ENCODE results near the gene GCN1.

The GCN1 gene

DNA sequence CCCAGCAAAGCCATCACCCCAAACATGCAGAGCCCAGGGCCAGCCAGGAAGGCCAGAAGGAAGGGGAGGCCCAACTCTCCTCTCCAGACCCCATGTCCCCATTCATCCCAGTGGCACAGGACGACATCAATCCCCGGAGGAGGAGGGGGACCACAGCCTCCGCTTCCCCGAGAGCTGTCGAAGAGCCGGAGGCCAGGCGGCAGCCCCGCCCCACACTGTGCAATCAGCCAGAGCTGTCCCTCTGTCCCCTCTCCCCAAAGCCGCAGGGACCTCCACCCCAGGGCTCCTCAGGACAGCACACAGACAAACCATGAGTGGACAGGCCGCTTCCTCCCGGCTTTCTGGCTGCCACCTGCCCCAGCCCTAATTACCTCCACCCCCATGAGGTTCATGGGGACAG, 94.8 kb downstream of the GCN1 start:
- H3K27me3 ChIP-seq (ENCODE audit: control insufficient read depth in 2 of 2, insufficient read depth in 2 of 2, low read length in 2 of 2) = no peaks in the 10 kb centered on the region
- peaks cover 2 to 7% of the 10 kb centered on the region in 2 donors for H3K4me1 ChIP-seq (ENCODE audit: control insufficient read depth in 2 of 2, insufficient read depth in 2 of 2, low read length in 2 of 2)
- peaks cover 57 to 58% of the 10 kb centered on the region in 2 donors for H3K36me3 ChIP-seq (ENCODE audit: control insufficient read depth in 2 of 2, insufficient read depth in 2 of 2, low read length in 2 of 2)
- no peaks in the 10 kb centered on the region for H3K9me3 ChIP-seq (ENCODE audit: control insufficient read depth in 2 of 2, low read length in 2 of 2)
- H3K9ac ChIP-seq (ENCODE audit: low read depth in 1 of 2, low read length in 2 of 2) = no peak overlapping the region
- H3K4me3 ChIP-seq (ENCODE audit: low read length in 2 of 2) = no peak overlapping the region
- no peak overlapping the region for H3K27ac ChIP-seq (ENCODE audit: low read depth in 2 of 2, low read length in 2 of 2)

DNA sequence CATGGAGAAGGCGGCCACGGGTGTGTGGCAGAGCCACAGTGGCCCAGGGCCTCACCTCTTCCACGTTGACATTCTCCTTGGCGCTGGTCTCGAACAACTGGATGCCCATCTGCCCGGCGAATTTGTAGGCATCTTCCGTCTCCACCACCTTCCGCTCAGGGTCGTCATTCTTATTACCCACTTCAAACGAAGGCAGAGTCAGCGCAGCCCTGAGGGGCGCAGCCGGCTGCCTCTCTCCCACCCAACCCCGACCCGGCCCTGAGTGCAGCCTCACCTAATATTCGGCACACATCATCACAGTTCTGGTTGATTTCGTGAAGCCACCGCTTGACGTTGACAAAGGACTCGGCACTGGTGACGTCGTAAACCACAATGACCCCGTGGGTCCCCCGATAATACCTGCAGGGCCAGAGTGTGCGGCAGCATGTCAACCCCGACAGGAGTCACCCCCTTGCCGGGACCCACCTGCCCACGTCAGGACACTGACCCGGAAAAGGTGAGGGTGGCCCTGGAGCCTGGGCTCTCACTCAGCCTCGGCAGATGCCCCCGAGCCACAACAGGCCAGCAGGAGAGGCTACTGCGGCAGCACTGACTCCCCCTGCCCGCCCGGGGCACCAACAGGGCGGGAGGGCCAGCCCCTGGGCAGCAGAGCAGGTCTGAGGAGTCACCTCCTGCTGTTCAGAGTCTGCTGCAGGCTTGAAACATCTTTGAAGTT, 95.6 kb downstream of the GCN1 start:
- Histone ChIP-seq H3K9ac (ENCODE audit: low read depth in 1 of 2, low read length in 2 of 2) (no peak overlapping the region), H3K36me3 (ENCODE audit: control insufficient read depth in 2 of 2, insufficient read depth in 2 of 2, low read length in 2 of 2) (peaks cover 61 to 62% of the 10 kb centered on the region in 2 donors), H3K4me1 (ENCODE audit: control insufficient read depth in 2 of 2, insufficient read depth in 2 of 2, low read length in 2 of 2) (peaks cover 2 to 7% of the 10 kb centered on the region in 2 donors)

DNA sequence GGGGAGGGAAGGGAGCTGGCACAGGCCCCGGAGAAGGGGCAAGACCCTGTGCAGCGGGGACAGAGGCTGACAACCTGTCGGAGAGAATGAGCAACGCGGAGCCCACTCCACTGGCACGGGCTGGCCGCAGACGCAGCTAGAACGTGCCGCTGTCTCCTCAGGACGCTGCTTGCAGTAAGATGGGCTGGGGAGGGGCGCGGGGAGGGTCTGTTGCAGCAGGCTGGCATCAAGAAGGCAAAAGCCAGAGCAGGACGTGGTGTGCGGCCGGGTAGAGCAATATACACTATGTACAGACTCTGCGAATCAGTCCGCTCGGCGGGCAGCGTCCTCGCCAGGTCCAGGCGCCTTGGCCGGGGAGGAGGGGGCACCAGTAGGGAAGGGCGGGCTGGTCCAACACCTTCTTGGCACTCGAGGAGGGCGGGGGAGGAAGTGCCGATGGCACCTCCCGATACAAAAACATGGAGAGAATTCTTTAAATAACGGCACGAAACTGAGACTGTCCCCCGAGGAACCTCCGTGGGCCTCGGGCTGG, 97.8 kb downstream of the GCN1 start:
- Histone ChIP-seq H3K36me3 (ENCODE audit: control insufficient read depth in 2 of 2, insufficient read depth in 2 of 2, low read length in 2 of 2) (peaks cover 50 to 51% of the 10 kb centered on the region in 2 donors), H3K4me3 (ENCODE audit: low read length in 2 of 2) (no peak overlapping the region), H3K27ac (ENCODE audit: low read depth in 2 of 2, low read length in 2 of 2) (no peak overlapping the region), H3K9ac (ENCODE audit: low read depth in 1 of 2, low read length in 2 of 2) (no peak overlapping the region), H3K27me3 (ENCODE audit: control insufficient read depth in 2 of 2, insufficient read depth in 2 of 2, low read length in 2 of 2) (no peaks in the 10 kb centered on the region), H3K9me3 (ENCODE audit: control insufficient read depth in 2 of 2, low read length in 2 of 2) (no peaks in the 10 kb centered on the region), H3K4me1 (ENCODE audit: control insufficient read depth in 2 of 2, insufficient read depth in 2 of 2, low read length in 2 of 2) (peaks cover 1 to 2% of the 10 kb centered on the region in 2 donors)

More for the DNA sequence above, 95.6 kb downstream of the GCN1 start:
- no peaks in the 10 kb centered on the region for H3K9me3 ChIP-seq (ENCODE audit: control insufficient read depth in 2 of 2, low read length in 2 of 2)
- no peaks in the 10 kb centered on the region for H3K27me3 ChIP-seq (ENCODE audit: control insufficient read depth in 2 of 2, insufficient read depth in 2 of 2, low read length in 2 of 2)
- H3K27ac ChIP-seq (ENCODE audit: low read depth in 2 of 2, low read length in 2 of 2) = no peak overlapping the region
- H3K4me3 ChIP-seq (ENCODE audit: low read length in 2 of 2) = no peak overlapping the region

DNA sequence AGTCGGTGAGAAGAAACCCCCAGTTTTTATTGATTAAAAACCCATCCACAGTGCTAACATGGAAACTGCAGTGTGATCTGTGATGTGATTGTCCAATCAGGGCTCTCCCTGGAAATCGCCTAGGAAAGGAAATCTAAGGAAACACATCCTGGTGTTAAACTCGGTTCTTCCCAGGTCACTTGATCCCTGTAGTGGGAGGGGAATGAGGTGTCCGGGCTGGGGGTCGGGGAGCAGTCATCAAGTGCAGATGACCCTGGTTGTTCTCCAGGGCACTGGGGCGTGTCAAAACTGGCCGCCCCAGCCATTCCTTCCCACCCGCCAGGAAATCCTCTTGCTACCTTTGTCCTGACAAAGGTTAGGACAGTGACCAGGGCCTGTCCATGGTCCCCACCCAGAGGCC, 98.8 kb downstream of the GCN1 start:
- H3K27me3 ChIP-seq (ENCODE audit: control insufficient read depth in 2 of 2, insufficient read depth in 2 of 2, low read length in 2 of 2) = no peaks in the 10 kb centered on the region
- H3K36me3 ChIP-seq (ENCODE audit: control insufficient read depth in 2 of 2, insufficient read depth in 2 of 2, low read length in 2 of 2) = peaks cover 48 to 49% of the 10 kb centered on the region in 2 donors
- no peak overlapping the region for H3K27ac ChIP-seq (ENCODE audit: low read depth in 2 of 2, low read length in 2 of 2)
- H3K4me1 ChIP-seq (ENCODE audit: control insufficient read depth in 2 of 2, insufficient read depth in 2 of 2, low read length in 2 of 2) = no peaks in the 10 kb centered on the region
- no peaks in the 10 kb centered on the region for H3K9me3 ChIP-seq (ENCODE audit: control insufficient read depth in 2 of 2, low read length in 2 of 2)
- H3K9ac ChIP-seq (ENCODE audit: low read depth in 1 of 2, low read length in 2 of 2) = no peak overlapping the region
- no peak overlapping the region for H3K4me3 ChIP-seq (ENCODE audit: low read length in 2 of 2)

DNA sequence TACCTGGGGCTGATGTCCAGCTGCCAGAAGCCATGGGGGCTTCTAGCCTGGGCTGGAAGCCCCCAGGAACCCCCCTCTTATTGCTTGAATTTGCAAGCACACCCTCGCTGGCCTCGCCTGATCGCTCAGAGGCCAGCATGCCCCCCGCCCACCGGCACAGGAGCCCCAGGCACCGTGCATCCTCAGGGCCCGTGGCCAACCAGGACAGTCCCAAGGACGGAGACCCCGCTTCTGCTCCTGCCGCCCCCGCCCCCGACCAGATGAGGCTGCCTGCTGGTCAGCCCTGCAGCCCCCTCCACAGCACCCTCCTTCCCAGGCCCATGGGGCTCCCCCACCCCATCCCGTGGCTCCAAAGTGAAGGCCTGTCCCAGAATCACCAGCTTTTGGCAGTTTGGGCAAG, 99.2 kb downstream of the GCN1 start:
- no peak overlapping the region for H3K4me3 ChIP-seq (ENCODE audit: low read length in 2 of 2)
- peaks cover 43 to 46% of the 10 kb centered on the region in 2 donors for H3K36me3 ChIP-seq (ENCODE audit: control insufficient read depth in 2 of 2, insufficient read depth in 2 of 2, low read length in 2 of 2)
- H3K9me3 ChIP-seq (ENCODE audit: control insufficient read depth in 2 of 2, low read length in 2 of 2) = no peaks in the 10 kb centered on the region
- no peaks in the 10 kb centered on the region for H3K4me1 ChIP-seq (ENCODE audit: control insufficient read depth in 2 of 2, insufficient read depth in 2 of 2, low read length in 2 of 2)
- no peaks in the 10 kb centered on the region for H3K27me3 ChIP-seq (ENCODE audit: control insufficient read depth in 2 of 2, insufficient read depth in 2 of 2, low read length in 2 of 2)
- H3K27ac ChIP-seq (ENCODE audit: low read depth in 2 of 2, low read length in 2 of 2) = no peak overlapping the region
- no peak overlapping the region for H3K9ac ChIP-seq (ENCODE audit: low read depth in 1 of 2, low read length in 2 of 2)

DNA sequence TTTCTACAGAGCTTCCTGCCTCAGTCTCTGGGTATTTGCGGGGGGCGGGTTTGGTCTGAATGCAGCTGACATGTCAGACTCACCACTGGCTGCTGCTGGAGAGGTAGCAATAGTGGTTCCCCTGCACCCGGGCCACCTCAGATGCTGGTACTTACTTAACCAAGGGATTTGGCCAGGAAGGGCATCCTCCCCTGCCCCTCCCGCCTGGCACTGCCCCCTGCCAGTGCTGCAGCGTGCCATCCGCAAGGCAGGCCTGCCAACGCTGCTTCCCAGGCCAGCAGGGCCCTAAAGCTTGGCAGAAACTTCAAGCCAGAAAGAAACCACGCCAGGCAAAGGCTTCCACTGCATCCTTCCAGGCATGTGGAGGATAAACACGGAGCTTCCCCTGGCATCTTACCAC, 100.0 kb downstream of the GCN1 start:
- Histone ChIP-seq H3K27ac (ENCODE audit: low read depth in 2 of 2, low read length in 2 of 2) (no peak overlapping the region), H3K4me3 (ENCODE audit: low read length in 2 of 2) (no peak overlapping the region), H3K36me3 (ENCODE audit: control insufficient read depth in 2 of 2, insufficient read depth in 2 of 2, low read length in 2 of 2) (peaks cover 39 to 40% of the 10 kb centered on the region in 2 donors), H3K4me1 (ENCODE audit: control insufficient read depth in 2 of 2, insufficient read depth in 2 of 2, low read length in 2 of 2) (no peaks in the 10 kb centered on the region), H3K9ac (ENCODE audit: low read depth in 1 of 2, low read length in 2 of 2) (no peak overlapping the region), H3K9me3 (ENCODE audit: control insufficient read depth in 2 of 2, low read length in 2 of 2) (no peaks in the 10 kb centered on the region), H3K27me3 (ENCODE audit: control insufficient read depth in 2 of 2, insufficient read depth in 2 of 2, low read length in 2 of 2) (no peaks in the 10 kb centered on the region)

DNA sequence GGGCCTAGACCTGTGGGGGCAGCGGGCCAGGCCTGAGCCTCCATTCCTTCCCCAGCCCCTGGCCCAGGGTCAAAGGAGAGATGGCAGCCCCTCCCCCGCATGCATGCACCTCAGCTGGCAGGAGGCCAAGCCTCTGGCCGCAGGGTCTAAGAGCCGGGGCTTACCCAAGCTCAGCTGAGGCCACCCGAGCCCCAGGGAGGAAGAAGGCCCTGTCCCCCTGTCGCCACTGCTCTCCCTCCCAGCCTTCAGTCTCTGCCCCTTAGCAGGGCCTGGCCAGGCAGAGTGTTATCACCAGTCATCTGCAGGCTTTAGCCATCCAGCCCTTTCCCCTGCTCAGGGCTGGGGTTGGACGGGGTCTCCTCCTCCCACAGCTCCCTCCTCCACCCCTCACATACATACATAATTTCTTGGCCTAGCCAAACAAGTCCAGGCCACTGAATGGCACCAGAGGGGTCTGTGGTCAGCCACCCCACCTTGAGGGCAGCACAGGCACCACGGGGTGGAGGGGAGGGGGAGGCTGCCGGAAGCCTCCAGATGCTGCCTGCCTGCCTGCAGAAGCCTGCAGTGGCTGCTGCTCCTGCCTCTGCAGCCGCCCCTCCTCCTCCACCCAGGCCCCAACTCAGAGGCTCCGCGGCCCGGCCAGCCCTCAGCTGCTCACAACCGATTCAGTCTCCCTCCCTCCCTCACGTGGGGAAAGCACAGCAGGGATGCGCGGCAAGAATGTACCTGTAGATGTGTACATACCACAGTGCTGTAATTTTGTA, 100.7 kb downstream of the GCN1 start:
- peaks cover 33% of the 10 kb centered on the region in 2 donors for H3K36me3 ChIP-seq (ENCODE audit: control insufficient read depth in 2 of 2, insufficient read depth in 2 of 2, low read length in 2 of 2)
- H3K9ac ChIP-seq (ENCODE audit: low read depth in 1 of 2, low read length in 2 of 2) = no peak overlapping the region

DNA sequence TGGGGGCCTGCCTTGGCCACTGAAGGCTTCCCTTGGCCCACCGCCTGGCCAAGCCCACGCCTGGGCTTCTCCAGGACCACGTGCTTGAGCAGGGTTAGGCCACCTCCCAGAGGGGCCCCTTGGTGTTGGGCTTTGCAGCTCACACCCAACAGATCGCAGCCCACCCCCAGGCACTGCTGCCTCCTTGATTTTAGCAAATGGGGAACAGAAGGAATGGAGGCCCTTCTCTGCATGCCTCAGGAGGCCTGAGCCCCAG, 101.3 kb downstream of the GCN1 start:
- Histone ChIP-seq H3K36me3 (ENCODE audit: control insufficient read depth in 2 of 2, insufficient read depth in 2 of 2, low read length in 2 of 2) (peaks cover 28% of the 10 kb centered on the region in 2 donors), H3K27ac (ENCODE audit: low read depth in 2 of 2, low read length in 2 of 2) (no peak overlapping the region), H3K4me3 (ENCODE audit: low read length in 2 of 2) (no peak overlapping the region), H3K4me1 (ENCODE audit: control insufficient read depth in 2 of 2, insufficient read depth in 2 of 2, low read length in 2 of 2) (no peaks in the 10 kb centered on the region), H3K9ac (ENCODE audit: low read depth in 1 of 2, low read length in 2 of 2) (no peak overlapping the region), H3K9me3 (ENCODE audit: control insufficient read depth in 2 of 2, low read length in 2 of 2) (no peaks in the 10 kb centered on the region), H3K27me3 (ENCODE audit: control insufficient read depth in 2 of 2, insufficient read depth in 2 of 2, low read length in 2 of 2) (no peaks in the 10 kb centered on the region)

More for the DNA sequence above, 100.7 kb downstream of the GCN1 start:
- Histone ChIP-seq H3K27ac (ENCODE audit: low read depth in 2 of 2, low read length in 2 of 2) (no peak overlapping the region), H3K4me3 (ENCODE audit: low read length in 2 of 2) (no peak overlapping the region), H3K4me1 (ENCODE audit: control insufficient read depth in 2 of 2, insufficient read depth in 2 of 2, low read length in 2 of 2) (no peaks in the 10 kb centered on the region), H3K9me3 (ENCODE audit: control insufficient read depth in 2 of 2, low read length in 2 of 2) (no peaks in the 10 kb centered on the region), H3K27me3 (ENCODE audit: control insufficient read depth in 2 of 2, insufficient read depth in 2 of 2, low read length in 2 of 2) (no peaks in the 10 kb centered on the region)

DNA sequence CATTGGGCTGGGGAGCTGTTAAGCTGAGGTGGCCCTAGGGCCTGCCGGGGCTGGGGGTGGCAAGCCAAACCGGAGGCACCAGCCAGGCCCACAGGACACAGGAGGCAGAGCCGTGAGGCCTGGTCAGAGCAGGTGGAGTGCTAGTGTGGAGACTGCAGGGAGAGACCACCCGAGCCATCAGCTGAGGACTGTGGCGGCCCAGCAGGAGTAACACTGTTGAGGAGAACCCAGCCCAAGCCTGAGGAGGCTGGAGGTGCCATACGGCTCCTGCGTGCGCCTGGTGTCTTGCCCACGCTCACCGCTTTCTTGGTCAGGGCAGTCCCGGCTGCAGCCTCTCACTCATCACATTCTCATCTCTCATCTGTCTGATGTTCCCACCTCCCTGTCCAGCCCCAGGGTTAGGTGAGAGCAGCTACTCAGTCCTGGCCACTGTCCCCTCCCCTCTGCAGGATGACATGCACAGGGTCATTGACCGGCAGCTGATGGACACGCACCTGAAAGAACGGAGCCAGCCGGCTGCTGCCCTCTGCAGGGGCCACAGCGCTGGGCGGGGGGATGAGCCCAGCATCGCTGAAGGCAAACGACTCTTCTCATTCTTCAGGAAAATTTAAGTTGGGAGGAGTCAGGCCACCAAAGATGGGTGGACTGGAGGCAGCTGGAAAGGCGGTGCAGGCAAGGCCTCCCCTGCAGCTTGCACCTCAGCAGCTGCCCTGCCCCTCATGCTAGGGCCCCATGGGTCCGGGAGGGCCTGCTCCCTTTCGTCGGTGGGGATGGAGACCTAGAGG, 101.8 kb downstream of the GCN1 start:
- no peak overlapping the region for H3K9ac ChIP-seq (ENCODE audit: low read depth in 1 of 2, low read length in 2 of 2)

More for the DNA sequence above, 101.8 kb downstream of the GCN1 start:
- Histone ChIP-seq H3K4me3 (ENCODE audit: low read length in 2 of 2) (no peak overlapping the region), H3K4me1 (ENCODE audit: control insufficient read depth in 2 of 2, insufficient read depth in 2 of 2, low read length in 2 of 2) (no peaks in the 10 kb centered on the region), H3K36me3 (ENCODE audit: control insufficient read depth in 2 of 2, insufficient read depth in 2 of 2, low read length in 2 of 2) (peaks cover 25 to 26% of the 10 kb centered on the region in 2 donors), H3K27ac (ENCODE audit: low read depth in 2 of 2, low read length in 2 of 2) (no peak overlapping the region), H3K9me3 (ENCODE audit: control insufficient read depth in 2 of 2, low read length in 2 of 2) (no peaks in the 10 kb centered on the region), H3K27me3 (ENCODE audit: control insufficient read depth in 2 of 2, insufficient read depth in 2 of 2, low read length in 2 of 2) (no peaks in the 10 kb centered on the region)

All from mucosa of rectum (tissue), 2 donors.